Measurements from ENCODE around the gene ANKRD39.

The ANKRD39 gene

GRCh38 chr2:96887493-96888012, 29.7 kb upstream of the ANKRD39 start:
- no peak for ATAC-seq

- ATAC-seq = no peak
Measured at GRCh38 chr2:96885432-96886347, 27.9 kb upstream of the ANKRD39 start.

GRCh38 chr2:96884299-96885094, 26.7 kb upstream of the ANKRD39 start:
- ATAC-seq = no peak

GRCh38 chr2:96883306-96883705, 25.5 kb upstream of the ANKRD39 start:
- ATAC-seq = no peak

DNA sequence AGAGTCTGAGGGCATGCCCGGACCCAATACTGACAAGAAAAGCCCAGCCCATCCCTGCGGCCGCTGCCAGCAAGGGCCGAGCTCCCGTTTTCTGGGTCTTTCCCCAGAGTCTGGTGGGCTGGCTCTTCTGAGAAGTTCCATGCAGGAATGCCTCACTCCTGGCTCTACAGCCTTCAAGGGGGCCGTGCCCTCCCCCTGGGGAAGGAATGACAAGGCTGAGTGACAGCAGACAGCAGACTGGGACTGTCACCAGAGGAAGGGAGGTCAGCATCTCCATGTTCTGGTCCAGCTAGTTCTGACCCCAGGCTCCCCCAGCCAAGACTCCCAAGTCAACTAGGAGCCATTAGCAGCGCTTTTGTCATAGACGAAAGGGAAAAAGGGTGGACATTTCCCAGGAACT, 25.1 kb upstream of the ANKRD39 start:
- ATAC-seq = no peak

DNA sequence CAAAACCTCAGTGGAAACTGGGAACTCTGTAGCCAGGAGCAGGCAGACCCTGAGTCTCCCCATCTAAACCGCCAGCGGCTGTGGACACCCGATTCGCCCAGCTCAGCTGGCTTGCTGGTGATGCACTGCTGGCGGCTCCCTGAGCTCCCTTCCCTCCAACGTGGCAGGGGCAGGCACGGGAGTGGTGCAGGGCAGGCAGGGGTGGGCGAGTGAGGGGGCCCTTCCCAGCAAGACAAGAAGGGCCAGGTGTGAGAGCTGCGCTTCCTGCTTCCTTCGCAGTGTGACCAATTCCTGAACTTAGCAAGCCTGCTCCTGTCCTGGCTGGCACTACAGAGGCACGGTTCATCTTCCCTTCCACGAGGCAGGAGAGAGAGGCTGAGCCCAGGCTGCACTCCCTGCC, 24.4 kb upstream of the ANKRD39 start:
- ATAC-seq = no peak

DNA sequence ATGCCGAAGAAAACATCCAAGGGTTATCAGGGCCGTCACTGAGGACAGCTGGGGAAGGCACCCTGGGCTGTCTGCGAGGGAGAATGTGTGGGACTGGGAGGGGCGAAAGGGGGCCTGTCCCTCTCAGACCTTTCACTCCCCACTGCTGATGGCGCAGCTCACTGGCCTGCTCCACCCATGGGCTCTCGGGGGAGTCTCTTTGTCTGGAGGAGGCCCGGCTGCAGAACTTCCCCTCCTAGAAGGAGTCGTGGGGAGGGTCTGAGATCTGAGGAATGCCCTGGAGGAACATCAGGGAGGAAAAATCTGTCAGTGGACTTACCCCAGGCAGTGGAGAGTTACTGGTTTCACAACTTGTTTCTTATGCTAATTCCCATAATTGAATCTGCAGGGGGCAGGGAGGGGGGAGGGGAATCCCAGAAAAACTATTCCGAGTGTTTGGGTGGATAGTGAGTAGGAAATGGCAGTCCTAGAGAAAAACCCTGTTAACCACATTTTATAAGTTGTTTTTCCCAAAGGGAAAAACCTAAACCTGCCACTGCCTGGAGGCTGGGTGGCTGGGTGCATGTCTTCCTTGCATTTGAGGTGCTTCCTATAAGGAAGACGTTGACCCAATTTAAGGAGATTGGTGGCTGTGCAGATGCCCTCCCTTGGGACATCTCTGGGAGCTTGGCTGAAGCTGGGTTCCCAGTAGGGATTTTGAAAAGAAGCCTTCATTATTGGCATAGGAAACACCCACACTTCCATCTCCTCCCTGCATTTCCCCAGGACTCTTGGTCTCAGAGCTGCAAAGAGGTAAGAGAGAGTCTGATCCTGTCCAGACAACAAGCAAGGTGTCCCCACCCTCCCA, 23.8 kb upstream of the ANKRD39 start:
- no peak for ATAC-seq

- no peak for ATAC-seq
Measured at GRCh38 chr2:96880891-96881273, 23.1 kb upstream of the ANKRD39 start.

GRCh38 chr2:96879545-96880040, 21.8 kb upstream of the ANKRD39 start:
- ATAC-seq = no peak

DNA sequence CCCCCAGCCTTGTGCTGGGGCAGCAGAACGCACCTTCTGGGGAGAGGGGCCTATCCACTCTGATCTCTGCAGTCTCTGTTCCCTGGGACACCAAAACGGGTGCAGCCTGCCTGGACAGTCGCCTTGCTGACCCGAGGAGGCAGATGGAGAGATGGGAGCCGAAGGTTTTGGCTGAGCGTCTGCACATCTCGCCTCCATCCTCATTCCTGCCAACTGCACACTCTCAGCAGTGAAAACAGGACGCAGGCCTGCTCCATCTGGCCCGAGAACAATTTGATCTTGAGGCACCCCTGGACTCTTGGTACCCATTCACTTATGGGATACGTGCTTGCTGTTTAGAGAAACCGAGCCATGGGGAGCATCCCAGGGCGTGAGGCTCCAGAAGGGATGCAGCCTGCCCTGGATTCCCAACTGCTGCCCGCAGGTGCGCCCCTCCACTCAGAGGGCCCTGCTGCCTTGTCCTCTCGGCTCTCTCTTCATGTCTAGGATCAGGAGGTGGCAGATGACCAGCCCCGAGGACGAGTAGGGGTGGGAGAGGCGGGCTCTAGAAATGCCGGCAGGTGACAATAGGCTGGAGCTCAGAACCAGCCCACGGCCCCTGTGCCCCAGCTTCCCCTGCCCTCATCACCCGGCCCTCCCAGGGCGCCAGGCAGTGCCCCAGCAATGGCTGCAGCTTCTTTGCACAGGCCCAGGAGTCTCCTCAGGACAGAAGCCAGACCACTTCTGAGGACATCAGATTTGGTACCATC, 21.2 kb upstream of the ANKRD39 start:
- no peak for ATAC-seq

- ATAC-seq = no peak
Measured at GRCh38 chr2:96878171-96878570, 20.4 kb upstream of the ANKRD39 start.

DNA sequence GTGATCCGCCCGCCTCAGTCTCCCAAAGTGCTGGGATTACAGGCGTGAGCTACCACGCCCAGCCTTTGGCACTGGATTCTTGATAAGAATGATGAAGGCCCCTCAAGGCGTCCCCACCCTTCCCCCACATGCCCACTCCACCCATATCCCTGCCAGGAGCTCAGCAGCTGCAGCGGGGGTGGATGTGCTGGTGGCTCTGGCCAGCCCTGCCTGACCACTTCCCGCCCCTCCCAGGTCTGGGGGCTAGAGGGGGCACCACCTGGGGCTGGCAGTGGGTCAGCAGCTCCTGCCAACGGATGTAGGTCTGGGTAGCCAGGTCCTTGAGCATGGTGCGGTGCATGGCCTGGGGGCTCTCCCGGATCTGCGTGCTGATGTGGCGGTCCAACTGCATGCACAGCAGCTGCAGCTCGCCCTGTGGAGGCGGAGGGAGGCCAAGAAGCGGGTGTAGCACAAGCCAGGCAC, 19.8 kb upstream of the ANKRD39 start:
- ATAC-seq = no peak

DNA sequence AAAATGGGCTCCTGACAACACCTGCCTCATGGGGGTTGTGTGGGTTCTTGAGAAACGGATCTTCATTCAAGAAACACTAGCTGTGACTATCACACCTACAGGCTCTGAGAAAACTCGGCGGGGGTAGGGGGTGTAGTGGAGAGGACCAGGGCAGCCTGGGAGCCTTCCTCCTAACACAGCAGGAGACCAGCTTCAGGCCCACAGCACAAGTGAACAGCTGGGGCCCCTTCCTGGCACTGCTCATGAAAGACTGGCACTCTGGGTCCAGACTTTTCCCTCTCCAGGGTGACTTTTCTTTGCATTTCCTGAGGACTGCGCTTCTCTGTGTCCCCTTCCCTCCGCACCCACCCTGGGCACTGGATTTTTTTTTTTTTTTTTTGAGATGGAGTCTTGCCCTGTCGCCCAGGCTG, 19.2 kb upstream of the ANKRD39 start:
- no peak for ATAC-seq

DNA sequence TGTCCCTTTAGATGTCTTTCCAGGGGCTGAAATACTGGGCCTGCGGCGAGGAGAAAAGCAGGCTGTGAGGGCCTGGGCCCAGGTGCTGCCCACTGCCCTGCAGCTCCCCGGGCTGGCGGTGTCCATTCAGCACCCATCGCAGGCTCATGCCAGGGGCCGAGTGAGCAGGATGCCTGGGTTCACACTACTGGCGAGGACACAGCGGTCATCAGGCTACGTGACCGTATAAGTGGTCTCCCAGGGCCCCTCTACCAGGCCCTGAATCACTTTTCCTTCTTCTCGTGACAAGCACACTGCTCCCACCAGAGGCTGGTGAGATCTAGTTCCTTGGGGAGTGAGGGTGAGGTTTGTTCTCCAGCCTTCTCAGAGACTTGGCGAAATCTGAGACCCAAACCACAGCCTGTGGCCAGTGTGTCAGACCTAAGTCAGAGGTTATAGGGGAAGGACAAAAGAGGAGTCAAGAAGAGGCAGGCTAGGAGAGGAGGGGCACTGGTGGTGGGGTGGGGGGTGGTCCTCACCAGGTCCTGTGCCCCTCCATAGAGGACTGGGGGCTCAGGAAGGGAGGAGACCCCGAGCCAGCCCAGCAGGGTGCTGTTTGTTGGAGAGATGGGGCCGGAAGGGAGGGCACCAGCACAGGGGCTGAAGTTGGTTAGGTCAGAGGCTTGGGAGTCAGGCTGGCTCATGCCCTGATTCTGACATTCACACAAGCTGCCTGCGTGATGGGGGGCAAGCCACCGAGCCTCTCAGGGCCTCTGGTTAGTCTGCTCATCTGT, 18.6 kb upstream of the ANKRD39 start:
- no peak for ATAC-seq

DNA sequence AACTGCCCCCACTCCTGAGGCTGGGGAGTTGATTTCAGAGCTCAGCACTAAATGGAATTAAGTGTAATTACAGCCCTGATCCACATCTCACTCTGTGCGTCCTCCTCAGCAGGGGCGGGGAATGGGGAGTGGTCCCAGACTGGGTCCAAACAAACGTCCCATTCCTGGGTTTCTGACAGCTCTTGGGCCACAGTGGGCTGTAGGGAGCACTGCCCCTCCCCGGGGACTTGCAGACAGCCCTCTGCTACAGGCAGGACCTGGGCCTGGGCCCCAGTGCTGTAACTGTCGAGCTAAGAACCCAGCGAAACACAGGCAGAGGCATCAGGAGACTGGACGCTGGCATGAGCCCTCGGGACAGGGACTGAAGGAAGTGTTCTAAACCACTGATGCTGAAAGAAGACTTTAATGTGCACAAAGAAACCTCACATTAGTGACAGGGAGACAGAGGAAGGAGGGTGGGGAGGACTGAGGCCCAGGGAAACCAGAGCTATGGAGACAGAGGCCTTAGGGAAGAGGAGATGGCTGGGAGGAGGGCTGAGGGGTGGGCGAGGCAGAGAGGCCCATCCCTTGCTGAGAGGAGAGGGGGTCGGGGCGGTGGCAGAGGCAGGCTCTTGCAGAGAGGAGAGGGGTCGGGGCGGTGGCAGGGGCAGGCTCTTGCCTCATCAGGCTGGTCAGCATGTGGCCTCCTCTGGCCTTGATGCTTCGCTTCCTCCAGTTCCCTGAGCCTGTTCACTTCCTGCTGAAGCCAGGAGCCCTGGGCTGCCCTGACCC, 17.9 kb upstream of the ANKRD39 start:
- no peak for ATAC-seq

DNA sequence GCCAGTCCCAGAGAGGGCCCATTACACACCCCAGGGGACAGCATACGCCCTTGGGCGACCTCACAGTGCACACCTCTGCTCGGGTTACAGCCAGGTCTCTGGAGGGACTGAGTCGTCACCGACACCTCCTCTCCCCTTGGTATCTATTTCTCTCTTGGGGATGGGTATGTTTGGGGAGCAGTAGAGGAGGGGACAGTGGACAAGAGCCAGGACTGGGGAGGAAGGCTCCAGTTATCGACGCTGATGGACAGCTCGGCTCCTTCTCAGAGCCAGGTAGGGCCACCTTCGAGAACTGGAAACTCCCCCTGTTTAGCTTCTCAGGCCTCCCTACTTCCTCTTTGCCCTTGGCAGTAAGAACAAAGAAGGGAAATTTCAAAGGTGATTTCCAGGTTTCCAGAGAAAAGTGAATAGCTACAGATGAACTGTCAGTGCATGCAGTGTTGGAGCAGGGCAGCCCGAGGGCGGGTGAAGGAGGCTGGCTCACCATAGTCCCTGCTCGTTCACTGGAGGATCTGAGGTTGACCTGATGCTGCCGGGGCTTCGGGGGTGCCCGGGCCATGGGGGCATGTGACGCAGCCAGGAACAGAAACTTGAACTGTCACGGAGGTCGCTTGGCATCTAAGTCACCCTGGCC, 16.5 kb upstream of the ANKRD39 start:
- ATAC-seq = peak; percentile 57 to 59

- no peak for ATAC-seq
Measured at GRCh38 chr2:96873651-96874096, 15.9 kb upstream of the ANKRD39 start.

DNA sequence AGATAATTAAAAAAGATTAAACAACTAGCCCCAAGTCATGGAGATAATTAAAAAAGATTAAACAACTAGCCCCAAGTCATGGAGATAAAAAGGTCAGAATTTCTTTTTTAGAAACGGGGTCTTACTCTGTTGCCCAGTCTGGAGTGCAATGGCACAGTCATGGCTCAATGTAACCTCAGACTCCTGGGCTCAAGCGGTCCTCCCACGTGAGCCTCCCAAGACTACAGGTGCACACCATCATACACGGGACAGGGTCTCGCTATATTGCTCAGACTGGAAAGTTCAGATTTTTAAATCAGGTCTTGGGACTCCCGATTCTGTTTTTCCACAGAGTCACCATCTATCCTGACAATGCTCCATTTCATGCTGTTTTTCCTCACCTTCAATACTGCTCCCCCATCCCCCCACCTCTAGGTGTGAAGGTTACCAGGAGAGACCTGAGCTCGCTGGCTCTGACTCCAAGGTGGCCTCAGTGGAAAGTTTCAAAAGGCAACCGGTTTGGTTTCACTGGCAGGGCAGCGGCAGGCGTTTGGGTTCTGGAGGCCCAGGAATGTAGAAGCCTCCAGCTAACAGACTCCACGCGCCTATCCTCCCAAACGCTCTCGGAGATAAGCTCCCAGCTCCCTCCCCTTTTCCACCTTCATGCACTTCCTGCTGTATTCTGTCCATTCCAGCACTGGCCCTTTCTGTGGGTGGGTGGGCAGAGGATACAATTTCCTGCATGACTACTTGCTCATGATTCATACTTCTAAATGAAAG, 15.0 kb upstream of the ANKRD39 start:
- no peak for ATAC-seq
